ENCODE data around the gene TRIM2.

The TRIM2 gene

DNA sequence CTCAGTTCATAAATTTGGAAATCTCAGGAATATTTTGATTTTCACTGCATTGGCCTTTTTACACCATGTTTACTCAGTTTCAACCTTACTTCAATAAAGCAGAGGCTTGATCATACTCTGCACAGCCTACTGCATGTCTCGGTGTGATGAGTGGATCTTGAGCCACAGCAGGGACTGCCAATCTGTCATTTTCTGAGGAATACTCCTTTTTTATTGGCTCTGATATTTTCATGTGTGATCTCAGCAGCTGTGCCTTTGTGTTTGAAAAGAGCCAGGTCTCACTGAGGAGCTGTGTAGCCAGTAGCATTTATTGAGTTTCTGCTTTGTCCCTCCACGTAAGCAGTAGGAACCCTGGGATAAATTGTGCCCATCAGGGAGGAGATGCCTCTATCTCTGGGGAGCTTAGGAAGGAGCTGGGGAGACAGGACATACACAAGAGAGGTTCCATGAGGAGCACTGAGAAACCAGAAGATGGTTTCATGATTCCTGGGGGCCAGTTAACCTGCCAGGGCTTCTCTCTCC, 18.9 kb upstream of the TRIM2 start:
- Histone ChIP-seq H3K36me3 (replicated peaks; ENCODE audit: insufficient read depth, low read length) (no peaks in the 10 kb centered on the region), H3K4me2 (ENCODE audit: low read depth, low read length) (no peak overlapping the region), H3K27ac (ENCODE audit: low read length) (no peak overlapping the region), H3F3A (ENCODE audit: insufficient read depth, low read length) (no peaks in the 10 kb centered on the region), H3K9me3 (replicated peaks; ENCODE audit: insufficient read depth, low read length) (no peaks in the 10 kb centered on the region), H2AFZ (ENCODE audit: low read length) (no peak overlapping the region), H3K4me3 (ENCODE audit: low read length) (no peak overlapping the region), H3K79me2 (ENCODE audit: low read length) (no peaks in the 10 kb centered on the region), H4K20me1 (ENCODE audit: insufficient read depth, low read length) (no peaks in the 10 kb centered on the region), H3K9me2 (replicated peaks; ENCODE audit: insufficient read depth, low read length) (no peaks in the 10 kb centered on the region), H3K4me1 (ENCODE audit: low read length) (no peaks in the 10 kb centered on the region), H3K27me3 (replicated peaks; ENCODE audit: insufficient read depth, low read length) (no peaks in the 10 kb centered on the region), H3K9ac (ENCODE audit: low read length) (no peak overlapping the region)
- TF ChIP-seq, protein P1, sequence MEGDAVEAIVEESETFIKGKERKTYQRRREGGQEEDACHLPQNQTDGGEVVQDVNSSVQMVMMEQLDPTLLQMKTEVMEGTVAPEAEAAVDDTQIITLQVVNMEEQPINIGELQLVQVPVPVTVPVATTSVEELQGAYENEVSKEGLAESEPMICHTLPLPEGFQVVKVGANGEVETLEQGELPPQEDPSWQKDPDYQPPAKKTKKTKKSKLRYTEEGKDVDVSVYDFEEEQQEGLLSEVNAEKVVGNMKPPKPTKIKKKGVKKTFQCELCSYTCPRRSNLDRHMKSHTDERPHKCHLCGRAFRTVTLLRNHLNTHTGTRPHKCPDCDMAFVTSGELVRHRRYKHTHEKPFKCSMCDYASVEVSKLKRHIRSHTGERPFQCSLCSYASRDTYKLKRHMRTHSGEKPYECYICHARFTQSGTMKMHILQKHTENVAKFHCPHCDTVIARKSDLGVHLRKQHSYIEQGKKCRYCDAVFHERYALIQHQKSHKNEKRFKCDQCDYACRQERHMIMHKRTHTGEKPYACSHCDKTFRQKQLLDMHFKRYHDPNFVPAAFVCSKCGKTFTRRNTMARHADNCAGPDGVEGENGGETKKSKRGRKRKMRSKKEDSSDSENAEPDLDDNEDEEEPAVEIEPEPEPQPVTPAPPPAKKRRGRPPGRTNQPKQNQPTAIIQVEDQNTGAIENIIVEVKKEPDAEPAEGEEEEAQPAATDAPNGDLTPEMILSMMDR (IDR thresholded peaks at IDR 0.05; ENCODE audit: low read length): no peak
- TF ChIP-seq EZH2 (optimal IDR thresholded peaks at IDR 0.05; ENCODE audit: low read depth, low read length) (no peak), EZH2phosphoT487 (IDR thresholded peaks at IDR 0.05; ENCODE audit: low read length) (no peak)
- no peak for DNase-seq

DNA sequence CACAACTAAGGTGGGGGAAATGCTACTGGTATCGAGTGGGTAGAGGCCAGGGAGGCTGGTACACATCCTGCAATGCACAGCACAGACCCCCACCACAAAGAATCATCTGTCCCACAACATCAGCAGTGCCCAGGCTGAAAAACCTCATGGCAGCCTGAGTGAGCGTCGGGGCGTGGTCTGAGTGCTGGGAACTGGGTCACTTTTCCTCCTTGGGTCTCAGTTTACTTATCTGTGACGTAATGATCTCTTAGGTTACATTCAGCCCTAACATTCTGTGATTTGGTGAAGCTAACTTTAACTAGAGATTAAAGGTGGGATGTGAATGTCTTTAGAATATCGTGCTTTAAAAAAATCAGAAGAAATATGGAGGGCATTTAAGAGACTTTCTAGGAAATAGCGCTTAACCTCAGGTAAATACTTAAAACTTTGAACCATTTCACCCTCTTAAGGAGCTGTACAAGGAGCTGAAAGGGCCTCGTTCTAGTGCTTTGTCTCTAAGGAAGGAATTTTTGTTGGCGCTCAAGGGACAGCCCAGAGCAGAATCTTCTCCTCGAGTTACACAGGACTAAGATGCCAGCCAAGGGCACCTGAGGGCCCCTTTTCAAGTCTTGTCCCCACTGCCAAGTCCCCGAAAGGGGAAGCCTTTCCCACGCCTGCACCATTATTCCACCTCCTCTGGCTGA, 18.1 kb upstream of the TRIM2 start:
- no peaks in the 10 kb centered on the region for H3K27me3 ChIP-seq (replicated peaks; ENCODE audit: insufficient read depth, low read length)
- H3K36me3 ChIP-seq (replicated peaks; ENCODE audit: insufficient read depth, low read length): no peaks in the 10 kb centered on the region
- no peaks in the 10 kb centered on the region for H4K20me1 ChIP-seq (ENCODE audit: insufficient read depth, low read length)
- no peaks in the 10 kb centered on the region for H3K9me2 ChIP-seq (replicated peaks; ENCODE audit: insufficient read depth, low read length)
- no peaks in the 10 kb centered on the region for H3K4me1 ChIP-seq (ENCODE audit: low read length)
- no peak for DNase-seq
- H3K9ac ChIP-seq (ENCODE audit: low read length): no peak overlapping the region
- TF ChIP-seq EZH2 (optimal IDR thresholded peaks at IDR 0.05; ENCODE audit: low read depth, low read length): no peak
- TF ChIP-seq, protein P1 (IDR thresholded peaks at IDR 0.05; ENCODE audit: low read length): no peak
- TF ChIP-seq EZH2phosphoT487 (IDR thresholded peaks at IDR 0.05; ENCODE audit: low read length): no peak
- no peak overlapping the region for H3K27ac ChIP-seq (ENCODE audit: low read length)
- no peak overlapping the region for H3K4me3 ChIP-seq (ENCODE audit: low read length)
- no peaks in the 10 kb centered on the region for H3F3A ChIP-seq (ENCODE audit: insufficient read depth, low read length)
- H2AFZ ChIP-seq (ENCODE audit: low read length): no peak overlapping the region
- no peak overlapping the region for H3K4me2 ChIP-seq (ENCODE audit: low read depth, low read length)
- H3K79me2 ChIP-seq (ENCODE audit: low read length): no peaks in the 10 kb centered on the region
- no peaks in the 10 kb centered on the region for H3K9me3 ChIP-seq (replicated peaks; ENCODE audit: insufficient read depth, low read length)

GRCh38 chr4:153189016-153189801, 15.0 kb upstream of the TRIM2 start:
- TF ChIP-seq, protein P1 (IDR thresholded peaks at IDR 0.05; ENCODE audit: low read length): no peak
- TF ChIP-seq EZH2 (optimal IDR thresholded peaks at IDR 0.05; ENCODE audit: low read depth, low read length) (no peak), EZH2phosphoT487 (IDR thresholded peaks at IDR 0.05; ENCODE audit: low read length) (no peak)
- H3K36me3 ChIP-seq (replicated peaks; ENCODE audit: insufficient read depth, low read length): no peaks in the 10 kb centered on the region
- no peaks in the 10 kb centered on the region for H3K9me3 ChIP-seq (replicated peaks; ENCODE audit: insufficient read depth, low read length)
- no peaks in the 10 kb centered on the region for H3K27me3 ChIP-seq (replicated peaks; ENCODE audit: insufficient read depth, low read length)
- no peak for DNase-seq
- no peak overlapping the region for H3K4me2 ChIP-seq (ENCODE audit: low read depth, low read length)
- no peaks in the 10 kb centered on the region for H3F3A ChIP-seq (ENCODE audit: insufficient read depth, low read length)
- H4K20me1 ChIP-seq (ENCODE audit: insufficient read depth, low read length): no peaks in the 10 kb centered on the region
- H3K9ac ChIP-seq (ENCODE audit: low read length): no peak overlapping the region
- H3K27ac ChIP-seq (ENCODE audit: low read length): no peak overlapping the region
- H3K79me2 ChIP-seq (ENCODE audit: low read length): no peaks in the 10 kb centered on the region
- H3K9me2 ChIP-seq (replicated peaks; ENCODE audit: insufficient read depth, low read length): no peaks in the 10 kb centered on the region
- no peaks in the 10 kb centered on the region for H3K4me1 ChIP-seq (ENCODE audit: low read length)
- H3K4me3 ChIP-seq (ENCODE audit: low read length): no peak overlapping the region
- H2AFZ ChIP-seq (ENCODE audit: low read length): no peak overlapping the region
